Measurements from ENCODE around the gene SAP130.

The SAP130 gene

DNA sequence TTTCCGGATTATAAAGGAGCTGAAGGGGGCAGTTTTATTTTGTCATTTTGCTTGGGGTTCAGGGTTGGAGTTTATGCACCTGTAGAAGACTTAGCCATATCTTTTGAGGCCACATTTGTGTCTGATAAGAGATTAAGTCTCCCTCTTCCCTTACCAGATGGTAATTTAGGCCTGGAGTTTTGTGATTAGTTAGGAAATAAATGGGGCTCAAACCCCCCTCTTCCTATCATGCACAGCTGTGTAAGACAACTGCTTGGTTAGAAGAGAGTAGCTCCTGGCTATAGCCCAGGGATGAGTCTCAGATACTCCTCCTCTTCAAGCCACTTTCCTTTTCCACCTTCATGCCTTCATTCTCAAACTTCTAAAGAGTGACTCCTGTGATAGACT lies 802 bp upstream of the SAP130 start:
- TF ChIP-seq, protein P1, sequence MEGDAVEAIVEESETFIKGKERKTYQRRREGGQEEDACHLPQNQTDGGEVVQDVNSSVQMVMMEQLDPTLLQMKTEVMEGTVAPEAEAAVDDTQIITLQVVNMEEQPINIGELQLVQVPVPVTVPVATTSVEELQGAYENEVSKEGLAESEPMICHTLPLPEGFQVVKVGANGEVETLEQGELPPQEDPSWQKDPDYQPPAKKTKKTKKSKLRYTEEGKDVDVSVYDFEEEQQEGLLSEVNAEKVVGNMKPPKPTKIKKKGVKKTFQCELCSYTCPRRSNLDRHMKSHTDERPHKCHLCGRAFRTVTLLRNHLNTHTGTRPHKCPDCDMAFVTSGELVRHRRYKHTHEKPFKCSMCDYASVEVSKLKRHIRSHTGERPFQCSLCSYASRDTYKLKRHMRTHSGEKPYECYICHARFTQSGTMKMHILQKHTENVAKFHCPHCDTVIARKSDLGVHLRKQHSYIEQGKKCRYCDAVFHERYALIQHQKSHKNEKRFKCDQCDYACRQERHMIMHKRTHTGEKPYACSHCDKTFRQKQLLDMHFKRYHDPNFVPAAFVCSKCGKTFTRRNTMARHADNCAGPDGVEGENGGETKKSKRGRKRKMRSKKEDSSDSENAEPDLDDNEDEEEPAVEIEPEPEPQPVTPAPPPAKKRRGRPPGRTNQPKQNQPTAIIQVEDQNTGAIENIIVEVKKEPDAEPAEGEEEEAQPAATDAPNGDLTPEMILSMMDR (IDR thresholded peaks at IDR 0.05; ENCODE audit: low read length, missing control alignments) = no peak
- no peak for DNase-seq (ENCODE audit: low read depth)
- H3K4me3 ChIP-seq (replicated peaks; ENCODE audit: low read depth, low read length) = peak overlapping the region; percentile 87

DNA sequence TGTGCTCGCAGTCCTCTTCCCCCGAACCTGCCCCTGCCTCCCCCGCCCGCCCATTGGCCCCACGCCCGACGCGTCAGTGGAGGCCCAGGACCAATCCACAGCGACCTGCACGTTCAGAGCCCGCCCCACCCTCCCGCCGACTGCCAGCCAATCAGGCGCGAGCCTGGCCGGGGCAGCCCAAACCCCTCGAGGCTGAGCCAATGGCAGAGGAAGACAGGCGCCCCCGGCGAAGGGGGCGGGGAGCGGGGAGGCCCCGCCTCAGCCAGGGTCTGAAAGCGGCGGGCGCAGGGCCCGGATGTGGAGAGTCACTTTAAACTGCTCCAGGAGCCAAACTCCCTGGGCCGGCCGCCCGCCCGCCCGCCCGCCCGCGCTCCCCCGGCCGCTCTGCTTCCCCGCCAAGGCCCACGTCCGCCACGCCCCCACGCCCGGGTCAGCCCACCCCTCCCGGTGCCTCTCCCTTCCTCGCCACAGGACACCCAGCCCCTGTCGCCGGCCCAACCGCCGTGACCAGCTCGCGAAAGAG lies 520 bp downstream of the SAP130 start:
- peak; percentile 99 for DNase-seq (ENCODE audit: low read depth)
- peak overlapping the region; percentile 87 for H3K4me3 ChIP-seq (replicated peaks; ENCODE audit: low read depth, low read length)
- TF ChIP-seq, protein P1 (IDR thresholded peaks at IDR 0.05; ENCODE audit: low read length, missing control alignments) = no peak

DNA sequence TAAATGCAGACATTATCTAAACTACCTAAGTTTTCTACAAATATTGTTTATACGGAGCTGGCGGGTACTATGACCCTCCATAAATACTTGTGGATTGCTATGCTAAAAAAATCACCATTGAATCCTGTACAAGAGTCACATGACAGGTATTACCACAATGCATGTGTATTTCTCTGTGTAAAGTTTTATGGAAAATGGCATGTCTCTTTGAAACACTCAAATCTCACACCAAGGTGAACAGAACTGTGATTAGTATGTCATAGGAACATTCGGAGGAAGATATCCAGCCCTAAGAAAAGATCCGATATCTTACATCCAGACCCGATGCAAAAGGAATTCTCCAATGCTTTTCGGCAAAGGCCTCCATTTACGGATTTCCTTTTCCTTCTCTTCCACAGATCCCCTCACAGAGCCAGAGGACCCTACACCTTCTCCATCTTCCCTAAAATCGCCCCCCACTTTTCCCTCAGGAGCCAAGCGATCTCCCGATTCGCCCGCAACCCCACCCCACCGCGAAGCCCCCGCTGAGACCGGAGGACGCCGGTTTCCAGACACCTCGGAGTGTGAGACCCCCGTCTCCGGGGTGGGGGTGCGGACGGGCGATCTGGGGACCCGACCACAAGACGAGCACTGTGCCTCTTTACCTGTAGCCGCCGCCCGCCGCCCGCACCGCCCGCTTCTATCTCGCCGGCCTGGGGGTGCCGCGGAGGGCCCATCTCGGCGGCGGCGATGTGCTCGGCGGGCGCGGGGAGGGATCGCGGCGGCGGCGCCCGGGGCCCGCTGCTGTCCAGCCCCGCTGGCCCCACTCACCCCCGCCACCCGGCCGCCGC lies 1.2 kb downstream of the SAP130 start:
- peak; percentile 9 for DNase-seq (ENCODE audit: low read depth)
- TF ChIP-seq, protein P1 (IDR thresholded peaks at IDR 0.05; ENCODE audit: low read length, missing control alignments) = no peak
- peak overlapping the region; percentile 88 for H3K4me3 ChIP-seq (replicated peaks; ENCODE audit: low read depth, low read length)

DNA sequence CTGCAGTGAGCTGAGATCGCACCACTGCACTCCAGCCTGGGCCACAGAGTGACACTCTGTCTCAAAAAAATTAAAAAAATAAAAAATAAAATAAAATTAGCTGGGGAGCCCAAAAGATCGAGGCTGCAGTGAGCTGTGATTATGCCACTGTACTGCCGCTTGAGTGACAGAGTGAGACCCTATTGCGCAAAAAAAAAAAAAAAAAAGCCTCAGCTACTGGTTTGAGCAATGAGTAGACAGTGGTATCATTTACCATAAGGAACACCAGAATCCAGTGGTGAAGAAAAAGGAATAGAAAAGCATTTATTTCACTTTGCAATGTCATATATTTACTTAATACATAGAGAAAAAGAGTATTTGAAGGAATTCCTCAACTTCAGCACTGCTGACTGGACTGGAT lies 3.0 kb downstream of the SAP130 start:
- TF ChIP-seq, protein P1 (IDR thresholded peaks at IDR 0.05; ENCODE audit: low read length, missing control alignments) = no peak
- H3K4me3 ChIP-seq (replicated peaks; ENCODE audit: low read depth, low read length) = no peak overlapping the region
- no peak for DNase-seq (ENCODE audit: low read depth)

DNA sequence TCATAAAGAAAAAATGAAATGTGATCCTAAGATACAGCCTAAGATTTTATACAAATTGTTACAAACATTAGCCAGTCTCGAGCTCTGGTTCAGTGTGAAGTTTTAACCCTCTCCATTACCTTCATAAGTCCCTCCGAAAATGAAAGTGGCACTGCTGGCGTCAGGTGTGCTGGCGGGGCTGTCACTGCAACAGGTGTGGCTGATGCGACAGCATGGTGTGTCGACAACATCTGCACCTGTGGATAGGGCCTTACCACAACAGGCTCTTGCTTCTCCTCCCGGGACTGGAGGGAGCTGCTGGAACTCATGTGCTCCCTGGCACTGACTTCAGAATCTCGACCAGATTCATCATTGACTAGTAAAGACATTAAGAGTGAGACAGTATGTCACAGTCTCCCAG lies 10.3 kb downstream of the SAP130 start:
- no peak overlapping the region for H3K4me3 ChIP-seq (replicated peaks; ENCODE audit: low read depth, low read length)
- TF ChIP-seq, protein P1 (IDR thresholded peaks at IDR 0.05; ENCODE audit: low read length, missing control alignments) = no peak

DNA sequence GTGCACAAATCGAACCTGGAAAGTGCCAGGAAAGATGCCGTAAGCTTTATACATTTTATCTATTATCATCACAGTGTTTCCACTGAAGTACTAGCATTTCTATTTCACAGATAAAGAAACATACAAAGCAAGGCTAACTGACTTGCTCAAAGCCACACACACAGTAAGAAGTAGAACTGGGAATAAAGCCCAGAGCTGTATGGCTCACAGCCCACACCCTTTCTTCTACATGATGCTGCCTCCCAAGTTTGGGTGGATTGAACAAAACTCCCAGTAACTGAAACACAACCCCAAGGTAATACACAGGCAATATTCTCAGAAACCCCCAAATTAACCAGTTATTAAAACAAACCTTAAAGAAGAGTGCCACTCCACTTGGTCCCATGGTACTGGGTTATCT lies 11.2 kb downstream of the SAP130 start:
- TF ChIP-seq, protein P1 (IDR thresholded peaks at IDR 0.05; ENCODE audit: low read length, missing control alignments) = no peak

More for the DNA sequence above, 10.3 kb downstream of the SAP130 start:
- no peak for DNase-seq (ENCODE audit: low read depth)

More for the DNA sequence above, 11.2 kb downstream of the SAP130 start:
- H3K4me3 ChIP-seq (replicated peaks; ENCODE audit: low read depth, low read length) = no peak overlapping the region
- peak; percentile 20 for DNase-seq (ENCODE audit: low read depth)
